IMR-90 (cell line): ENCODE data around the gene RNF113A. TPM values are rescaled to one million over a fixed set of nuclear protein-coding genes. Genes with fewer than 3 reads are reported as not detected.

Source experiments
- ATAC-seq: fragments of 200-7000 bp; cut with Tn5 transposase; 2 replicates; pipeline ENCODE4 v1.9.1; 2020; ENCODE audit warnings: low read depth, mild to moderate bottlenecking, moderate library complexity
- BruUV-seq: library from RNA; stranded (reverse); fragments of 400-500 nt; replicated peaks from 2 replicates; lab custom pipeline; 2021; lab: Mats Ljungman, UMichigan
- CTCF ChIA-PET: fragments of 300-600 bp; formaldehyde crosslinking; extraction: SDS; loops from one replicate; lab custom pipeline; 2021; ENCODE audit warnings: antibody characterized with exemption; lab: Yijun Ruan, JAX
- POLR2A ChIA-PET: fragments of 300-600 bp; sonication (Branson Sonifier 250); formaldehyde crosslinking; loops from one replicate; lab custom pipeline; 2022; ENCODE audit warnings: antibody characterized with exemption; ENCODE audit not compliant: unreplicated experiment; lab: Charles Lee
- DNase-seq: peaks from one replicate; pipeline ENCODE4 v3.0.0; 2013
- H2AFZ ChIP-seq: replicated peaks from 2 replicates; pipeline ENCODE3; 2013; ENCODE audit warnings: low read length, mild to moderate bottlenecking; ENCODE audit not compliant: poor library complexity
- H2AK5ac ChIP-seq: 2 replicates; pipeline ENCODE4 v1.6.1; 2013; ENCODE audit warnings: low read depth, low read length, inconsistent platforms
- H2AK9ac ChIP-seq: replicated peaks from 2 replicates; pipeline ENCODE3; 2013; ENCODE audit warnings: mild to moderate bottlenecking, low read depth, low read length, moderate library complexity; ENCODE audit not compliant: poor library complexity
- H2BK120ac ChIP-seq: 2 replicates; pipeline ENCODE4 v1.6.1; 2013; ENCODE audit warnings: low read depth, low read length, inconsistent platforms
- H2BK15ac ChIP-seq: 3 replicates; pipeline ENCODE4 v1.6.1; 2013; ENCODE audit warnings: low read depth, low read length, inconsistent platforms
- H2BK20ac ChIP-seq: 2 replicates; pipeline ENCODE4 v1.6.1; 2013; ENCODE audit warnings: low read depth, mild to moderate bottlenecking, inconsistent platforms, low read length, moderate library complexity
- H2BK5ac ChIP-seq: 2 replicates; pipeline ENCODE4 v1.6.1; 2013; ENCODE audit warnings: mild to moderate bottlenecking, low read depth, low read length, inconsistent platforms; ENCODE audit not compliant: poor library complexity, severe bottlenecking
- H3K14ac ChIP-seq: replicated peaks from 2 replicates; pipeline ENCODE4 v1.6.1; 2013; ENCODE audit warnings: low read depth, low read length, inconsistent platforms
- H3K18ac ChIP-seq: 2 replicates; pipeline ENCODE4 v1.6.1; 2013; ENCODE audit warnings: low read depth, low read length, control low read depth
- H3K23ac ChIP-seq: 2 replicates; pipeline ENCODE4 v1.6.1; 2013; ENCODE audit warnings: low read depth, low read length, inconsistent platforms
- H3K27ac ChIP-seq: 2 replicates; pipeline ENCODE4 v1.5.1; 2013; ENCODE audit warnings: mild to moderate bottlenecking, control low read depth, low read length; ENCODE audit not compliant: insufficient read depth
- H3K27me3 ChIP-seq: 2 replicates; pipeline ENCODE4 v1.6.1; 2013; ENCODE audit warnings: low read length; ENCODE audit not compliant: control insufficient read depth, insufficient read depth
- H3K36me3 ChIP-seq: 2 replicates; pipeline ENCODE4 v1.6.1; 2013; ENCODE audit warnings: low read length, mixed read lengths; ENCODE audit not compliant: control insufficient read depth, insufficient read depth
- H3K4ac ChIP-seq: 2 replicates; pipeline ENCODE4 v1.6.1; 2013; ENCODE audit warnings: low read depth, low read length, inconsistent platforms
- H3K4me1 ChIP-seq: 2 replicates; pipeline ENCODE4 v1.6.1; 2013; ENCODE audit warnings: low read length, mixed read lengths; ENCODE audit not compliant: control insufficient read depth, insufficient read depth
- H3K4me2 ChIP-seq: 2 replicates; pipeline ENCODE4 v1.6.1; 2013; ENCODE audit warnings: low read depth, mild to moderate bottlenecking, control low read depth, low read length, moderate library complexity
- H3K4me3 ChIP-seq: 2 replicates; pipeline ENCODE4 v1.5.1; 2013; ENCODE audit warnings: low read depth, mild to moderate bottlenecking, control low read depth, low read length, moderate library complexity; ENCODE audit not compliant: insufficient read depth
- H3K56ac ChIP-seq: 2 replicates; pipeline ENCODE4 v1.6.1; 2013; ENCODE audit warnings: low read length, inconsistent platforms; ENCODE audit not compliant: insufficient read depth; ENCODE audit errors: extremely low read depth
- H3K79me1 ChIP-seq, 2 experiments: 2 replicates each; pipeline ENCODE4 v1.6.1; 2013; ENCODE audit warnings: low read length in 2 of 2, inconsistent platforms in 1 of 2, low read depth in 1 of 2
- H3K9ac ChIP-seq: 2 replicates; pipeline ENCODE4 v1.6.1; 2013; ENCODE audit warnings: low read depth, low read length, control low read depth
- H3K9me1 ChIP-seq: 2 replicates; pipeline ENCODE4 v1.6.1; 2013; ENCODE audit warnings: low read length, inconsistent platforms; ENCODE audit not compliant: insufficient read depth
- H3K9me3 ChIP-seq: 2 replicates; pipeline ENCODE4 v1.6.1; 2013; ENCODE audit warnings: low read length; ENCODE audit not compliant: control insufficient read depth, insufficient read depth
- H4K20me1 ChIP-seq: 2 replicates; pipeline ENCODE4 v1.6.1; 2013; ENCODE audit warnings: low read length, inconsistent platforms; ENCODE audit not compliant: insufficient read depth
- H4K5ac ChIP-seq: 2 replicates; pipeline ENCODE4 v1.6.1; 2013; ENCODE audit warnings: mild to moderate bottlenecking, low read depth, low read length, control low read depth
- H4K8ac ChIP-seq, 2 experiments: 2 replicates each; pipeline ENCODE4 v1.6.1; 2013; ENCODE audit warnings: low read depth in 2 of 2, low read length in 2 of 2, control low read depth in 1 of 2, inconsistent platforms in 1 of 2
- H4K91ac ChIP-seq: 2 replicates; pipeline ENCODE4 v1.6.1; 2013; ENCODE audit warnings: low read depth, low read length, inconsistent platforms; ENCODE audit not compliant: insufficient read depth
- BHLHE40 ChIP-seq: fragments of 150-350 bp; IDR thresholded peaks from 2 replicates; pipeline ENCODE4 v1.6.1; 2016; ENCODE audit warnings: mild to moderate bottlenecking, low read depth, low read length
- CEBPB ChIP-seq: IDR thresholded peaks from 2 replicates; pipeline ENCODE4 v1.6.1; 2012; ENCODE audit warnings: low read depth, low read length, improper control_type of control experiment
- CHD1 ChIP-seq: IDR thresholded peaks from 2 replicates; pipeline ENCODE4 v1.6.1; 2012; ENCODE audit warnings: low read depth, low read length, improper control_type of control experiment
- CTCF ChIP-seq: conservative IDR thresholded peaks from 2 replicates; pipeline ENCODE4 v1.5.1; 2012; ENCODE audit warnings: mild to moderate bottlenecking, low read depth, low read length, improper control_type of control experiment
- ELK1 ChIP-seq: fragments of 150-350 bp; IDR thresholded peaks from 2 replicates; pipeline ENCODE4 v1.6.1; 2016; ENCODE audit warnings: low read depth, mild to moderate bottlenecking, low read length, moderate library complexity, borderline replicate concordance
- FOS ChIP-seq: fragments of 150-350 bp; IDR thresholded peaks from 2 replicates; pipeline ENCODE4 v1.6.1; 2016; ENCODE audit warnings: low read depth, low read length
- MAFK ChIP-seq: IDR thresholded peaks from 2 replicates; pipeline ENCODE4 v1.6.1; 2012; ENCODE audit warnings: low read depth, low read length, improper control_type of control experiment
- MAZ ChIP-seq: IDR thresholded peaks from 2 replicates; pipeline ENCODE4 v1.6.1; 2012; ENCODE audit warnings: low read depth, mild to moderate bottlenecking, low read length, improper control_type of control experiment, moderate library complexity, borderline replicate concordance
- MXI1 ChIP-seq: IDR thresholded peaks from 2 replicates; pipeline ENCODE4 v1.6.1; 2012; ENCODE audit warnings: low read depth, mild to moderate bottlenecking, low read length, moderate library complexity, borderline replicate concordance
- NFE2L2 ChIP-seq: fragments of 150-350 bp; IDR thresholded peaks from 2 replicates; pipeline ENCODE4 v1.6.1; 2016; ENCODE audit warnings: low read depth, mild to moderate bottlenecking, low read length
- POLR2A ChIP-seq: IDR thresholded peaks from 2 replicates; pipeline ENCODE4 v1.6.1; 2012; ENCODE audit warnings: mild to moderate bottlenecking, low read depth, low read length
- RAD21 ChIP-seq: IDR thresholded peaks from 2 replicates; pipeline ENCODE4 v1.6.1; 2012; ENCODE audit warnings: low read length, improper control_type of control experiment
- RCOR1 ChIP-seq: IDR thresholded peaks from 2 replicates; pipeline ENCODE4 v1.6.1; 2012; ENCODE audit warnings: mild to moderate bottlenecking, low read length, improper control_type of control experiment; ENCODE audit not compliant: insufficient replicate concordance
- RFX5 ChIP-seq: IDR thresholded peaks from 2 replicates; pipeline ENCODE4 v1.8.0; 2012; ENCODE audit warnings: low read depth, mild to moderate bottlenecking, low read length, moderate library complexity
- SMC3 ChIP-seq: fragments of 150-350 bp; IDR thresholded peaks from 2 replicates; pipeline ENCODE4 v1.6.1; 2016; ENCODE audit warnings: low read depth, mild to moderate bottlenecking, antibody characterized with exemption, low read length, moderate library complexity
- USF2 ChIP-seq: fragments of 150-350 bp; IDR thresholded peaks from 2 replicates; pipeline ENCODE4 v1.6.1; 2017; ENCODE audit warnings: mild to moderate bottlenecking, antibody characterized with exemption, low read length, low read depth
- WGBS, 2 experiments: methylation state at CpG; one replicate each; pipeline versions ENCODE4 v1.1.5 to v1.1.7; 2013; ENCODE audit warnings: missing lambda C conversion rate in 2 of 2; ENCODE audit not compliant: insufficient read length in 1 of 2; ENCODE audit errors: extremely low coverage in 2 of 2; 5-methylcytosine and 5-hydroxymethylcytosine counted together
- dilution Hi-C: fragments of 300-500 bp; cut with HindIII; formaldehyde crosslinking; loops from one replicate; pipeline ENCODE4 v1.14.3; 2018; ENCODE audit warnings: low sequenced_read_pairs; ENCODE audit not compliant: unreplicated experiment
- in situ Hi-C: fragments of 300-500 bp; cut with MboI; formaldehyde crosslinking; loops from 3 replicates; pipeline ENCODE4 v1.14.3; 2019; ENCODE audit warnings: low sequenced_read_pairs, inconsistent platforms, mixed read lengths
- intact Hi-C: fragments of 100-400 bp; cut with micrococcal nuclease; formaldehyde crosslinking; loops from 2 replicates; pipeline ENCODE4 v1.10.0; 2022
- polyA plus RNA-seq, 3 experiments: library from polyadenylated mRNA; depleted of rRNA; stranded (reverse); fragments of >200 nt; gene quantifications; 2 replicates each; pipeline ENCODE4 v1.2.3, GENCODE V29; 2012; ENCODE audit warnings: low replicate concordance in 1 of 3
- total RNA-seq: library from RNA; depleted of rRNA; stranded (reverse); fragments of >200 nt; gene quantifications from 2 replicates; pipeline ENCODE4 v1.2.3, GENCODE V29; 2012

Gene RNF113A
- total and polyA plus RNA-seq, 2 of the 4 experiments (the other 2 are of a cell fraction) = 16.5 to 17.0 TPM

- no peaks in the 10 kb centered on the region for H3K9me3 ChIP-seq
- no peak overlapping the region for H2AK9ac ChIP-seq
- ATAC-seq (no peak), DNase-seq (no peak)
- no peak overlapping the region for H2AK5ac ChIP-seq
- POLR2A ChIA-PET = no interaction called here
- no peak overlapping the region for H2BK15ac ChIP-seq
- no peak overlapping the region for H3K56ac ChIP-seq
- H4K8ac ChIP-seq = no peak overlapping the region
- H3K23ac ChIP-seq = no peak overlapping the region
- intact Hi-C loops = no loop called here
- no peaks in the 10 kb centered on the region for H4K20me1 ChIP-seq
- H4K5ac ChIP-seq = no peak overlapping the region
- H3K9ac ChIP-seq = no peak overlapping the region
- no peak overlapping the region for H2BK20ac ChIP-seq
- no peaks in the 10 kb centered on the region for H3K27me3 ChIP-seq
- dilution Hi-C loops = no loop called here
- no peaks in the 10 kb centered on the region for H3K36me3 ChIP-seq
- no peak overlapping the region for H4K91ac ChIP-seq
- CTCF ChIA-PET = no interaction called here
- H2BK5ac ChIP-seq = no peak overlapping the region
- H3K18ac ChIP-seq = no peak overlapping the region
- in situ Hi-C loops = no loop called here
- H2AFZ ChIP-seq = no peak overlapping the region
- H3K14ac ChIP-seq = no peak overlapping the region
- no peaks in the 10 kb centered on the region for H3K4me1 ChIP-seq
- no peaks in the 10 kb centered on the region for H3K79me1 ChIP-seq
- no peak for TF ChIP-seq CTCF
- no peak for TF ChIP-seq RCOR1
- no peak for TF ChIP-seq MAFK
- no peak for TF ChIP-seq ELK1
- no peak for TF ChIP-seq RFX5
- no peak for TF ChIP-seq NFE2L2
- TF ChIP-seq BHLHE40 = no peak
- no peak for TF ChIP-seq RAD21
- no peak for TF ChIP-seq USF2
- no peak for TF ChIP-seq POLR2A
- no peak for TF ChIP-seq CHD1
- TF ChIP-seq MAZ = no peak
- no peak for TF ChIP-seq MXI1
- no peak for TF ChIP-seq FOS
- TF ChIP-seq SMC3 = no peak
- TF ChIP-seq CEBPB = no peak
- no peak overlapping the region for H3K4me3 ChIP-seq
- no peak overlapping the region for H3K27ac ChIP-seq
- H3K9me1 ChIP-seq = no peaks in the 10 kb centered on the region
- WGBS, 2 experiments = 39% methylated on average over 3 of the region's 5 CpGs; no CpG with 5 or more reads in 1 of the 2 experiments
- H3K4me2 ChIP-seq = no peak overlapping the region
- no peak overlapping the region for H2BK120ac ChIP-seq
- BruUV-seq = no TSS peak
- H3K4ac ChIP-seq = no peak overlapping the region
These were observed 44.8 kb upstream of the RNF113A start for GRCh38 chrX:119916310-119916709.
